GM21737 (cell line): ENCODE measurements around the gene VTN.
A peak's percentile ranks its signal among the peaks of the same experiment; 100 is the strongest.

ENCODE experiments used
- ATAC-seq: cut with Tn5 transposase; IDR thresholded peaks from one replicate; pipeline ENCODE4 v1.9.1; 2021; ENCODE audit warnings: mild to moderate bottlenecking, moderate library complexity; ENCODE audit not compliant: unreplicated experiment

The VTN gene, protein sequence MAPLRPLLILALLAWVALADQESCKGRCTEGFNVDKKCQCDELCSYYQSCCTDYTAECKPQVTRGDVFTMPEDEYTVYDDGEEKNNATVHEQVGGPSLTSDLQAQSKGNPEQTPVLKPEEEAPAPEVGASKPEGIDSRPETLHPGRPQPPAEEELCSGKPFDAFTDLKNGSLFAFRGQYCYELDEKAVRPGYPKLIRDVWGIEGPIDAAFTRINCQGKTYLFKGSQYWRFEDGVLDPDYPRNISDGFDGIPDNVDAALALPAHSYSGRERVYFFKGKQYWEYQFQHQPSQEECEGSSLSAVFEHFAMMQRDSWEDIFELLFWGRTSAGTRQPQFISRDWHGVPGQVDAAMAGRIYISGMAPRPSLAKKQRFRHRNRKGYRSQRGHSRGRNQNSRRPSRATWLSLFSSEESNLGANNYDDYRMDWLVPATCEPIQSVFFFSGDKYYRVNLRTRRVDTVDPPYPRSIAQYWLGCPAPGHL

DNA sequence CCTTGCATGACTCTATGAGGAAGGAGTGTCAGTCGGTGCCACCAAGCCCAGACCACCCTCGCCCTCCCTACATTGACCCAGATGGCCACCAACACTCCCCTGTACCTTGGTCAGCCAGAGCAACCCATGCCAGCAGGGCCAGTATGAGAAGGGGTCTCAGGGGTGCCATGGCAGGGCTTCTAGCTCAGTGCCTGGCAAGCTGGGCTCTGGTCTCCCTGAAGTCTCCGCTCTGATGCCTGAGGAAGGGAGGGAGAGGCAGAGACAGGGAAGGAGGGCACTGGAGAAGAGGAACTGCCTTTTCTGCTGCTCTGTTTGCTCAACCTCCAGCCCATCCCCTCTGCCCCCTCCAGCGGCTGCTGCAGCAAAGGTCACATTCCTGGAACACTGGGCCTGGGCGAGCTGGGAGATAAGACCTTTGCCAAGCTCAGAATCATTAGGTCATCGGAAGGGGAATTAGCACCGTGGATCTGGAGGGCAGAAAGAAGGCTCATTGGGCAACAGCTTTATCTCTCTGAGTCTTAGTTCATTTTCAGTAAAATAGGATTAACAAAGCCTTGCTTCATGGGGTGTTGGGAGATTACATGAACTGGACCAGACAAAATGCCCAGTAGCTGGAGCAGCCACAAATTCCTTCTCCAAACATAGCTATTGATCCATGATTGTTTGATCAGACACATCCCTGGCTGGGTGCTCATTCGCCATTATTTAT is at the start of gene VTN:
TSS of gene VTN (minus strand) at position 273 of the 709 bp plus-strand sequence. CDS start at position 169, 104 bp downstream.
- no peak for ATAC-seq

DNA sequence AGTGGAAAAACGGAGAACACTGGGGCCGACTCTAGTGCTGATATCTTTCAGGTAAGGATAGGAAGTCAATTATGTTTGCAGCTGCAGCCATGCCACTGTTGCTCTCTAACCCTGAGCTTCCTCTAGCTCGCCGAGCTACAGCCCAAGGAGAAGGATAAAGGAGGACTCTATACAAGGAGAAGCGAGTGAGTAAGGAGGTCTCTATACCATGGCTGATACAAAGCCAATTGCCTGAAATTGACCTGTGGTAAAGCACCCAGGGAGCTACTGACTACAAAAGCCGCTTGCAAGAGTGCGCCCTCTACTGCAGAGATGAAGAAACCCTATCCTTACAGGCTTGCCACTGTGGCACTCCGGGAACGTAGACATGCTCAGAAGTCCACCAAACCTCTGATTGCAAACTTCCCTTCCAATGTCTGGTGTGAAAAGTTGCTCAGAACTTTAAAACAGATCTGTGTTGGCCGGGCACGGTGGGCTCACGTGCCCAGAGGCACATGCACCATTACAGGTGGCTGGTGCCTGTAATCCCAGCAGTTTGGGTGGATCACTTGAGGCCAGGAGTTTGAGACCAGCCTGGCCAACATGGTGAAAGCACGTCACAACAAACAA is 46.7 kb upstream of the VTN start:
- no peak for ATAC-seq

DNA sequence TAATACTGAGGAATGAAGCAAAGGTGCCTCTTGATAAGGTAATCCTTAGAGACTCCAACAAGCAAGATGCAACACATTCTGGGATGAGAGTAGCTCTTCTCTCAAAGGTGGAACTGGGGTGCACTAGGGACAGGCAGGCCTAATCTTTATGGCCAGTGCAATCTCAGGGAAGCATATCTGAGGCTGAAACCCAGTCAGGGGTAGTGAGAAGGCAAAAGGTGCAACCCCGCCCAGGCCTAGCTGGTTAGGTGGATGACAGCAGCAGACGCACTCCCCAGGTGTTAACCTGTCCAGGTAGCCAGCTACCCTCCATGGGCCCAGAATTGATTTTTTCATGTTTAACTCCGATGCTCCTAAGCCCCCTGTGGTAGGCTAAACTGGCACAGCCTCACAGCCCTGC is 45.8 kb upstream of the VTN start:
- no peak for ATAC-seq

DNA sequence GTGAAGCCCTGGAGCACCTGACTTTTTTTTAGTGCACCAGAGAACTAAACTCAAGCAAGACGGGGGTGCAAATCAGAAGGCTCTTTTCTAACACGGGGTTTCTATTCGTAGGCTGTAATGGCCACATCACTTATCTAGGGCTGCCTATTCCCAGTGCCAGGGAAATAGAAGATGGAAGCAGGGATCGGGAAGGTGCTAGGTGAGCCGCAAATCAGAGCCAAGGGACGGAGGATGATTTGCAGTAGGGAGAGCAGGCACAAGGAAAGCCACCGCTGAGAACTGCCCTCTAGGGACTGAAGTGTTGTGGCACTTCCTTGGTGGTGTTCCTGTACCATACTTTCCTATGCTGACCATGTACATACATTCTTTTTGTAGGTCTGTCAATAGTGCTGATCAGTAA is 43.7 kb upstream of the VTN start:
- no peak for ATAC-seq

DNA sequence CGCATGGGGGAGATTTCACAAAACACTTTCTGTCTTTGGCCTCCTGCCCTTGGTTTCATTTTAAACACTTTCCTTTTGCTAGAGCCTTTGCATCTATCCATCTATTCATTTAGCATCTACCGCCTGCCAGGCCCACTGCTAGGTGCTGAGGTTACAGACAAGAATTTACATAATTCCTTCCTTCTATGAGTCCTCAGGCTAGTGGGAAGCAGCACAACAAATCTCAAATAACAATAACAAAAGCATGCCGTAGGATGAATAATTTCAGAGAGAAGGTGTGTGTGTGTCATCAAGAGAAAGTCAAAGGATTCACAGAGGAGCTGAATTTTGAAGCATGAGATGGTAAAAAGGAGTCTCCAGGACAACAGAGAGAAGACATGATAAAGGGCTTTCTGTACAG is 42.0 kb upstream of the VTN start:
- ATAC-seq: no peak

DNA sequence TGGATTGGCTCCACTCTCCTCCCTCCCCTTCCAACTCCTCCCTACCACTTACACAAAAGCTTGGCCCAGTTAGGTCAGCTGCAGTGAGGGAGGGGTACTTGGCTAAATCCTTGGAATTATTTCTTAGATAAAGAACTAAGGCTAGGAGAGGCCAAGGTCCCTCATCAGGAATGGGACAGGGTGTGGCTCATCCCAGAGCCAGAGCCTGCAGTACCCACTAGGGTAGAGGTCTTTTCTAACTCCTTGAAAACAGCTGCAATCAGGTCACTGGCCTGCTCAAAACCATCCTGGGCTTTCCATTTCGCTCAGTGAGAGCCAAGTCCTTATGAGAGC is 37.8 kb upstream of the VTN start:
- ATAC-seq: no peak

DNA sequence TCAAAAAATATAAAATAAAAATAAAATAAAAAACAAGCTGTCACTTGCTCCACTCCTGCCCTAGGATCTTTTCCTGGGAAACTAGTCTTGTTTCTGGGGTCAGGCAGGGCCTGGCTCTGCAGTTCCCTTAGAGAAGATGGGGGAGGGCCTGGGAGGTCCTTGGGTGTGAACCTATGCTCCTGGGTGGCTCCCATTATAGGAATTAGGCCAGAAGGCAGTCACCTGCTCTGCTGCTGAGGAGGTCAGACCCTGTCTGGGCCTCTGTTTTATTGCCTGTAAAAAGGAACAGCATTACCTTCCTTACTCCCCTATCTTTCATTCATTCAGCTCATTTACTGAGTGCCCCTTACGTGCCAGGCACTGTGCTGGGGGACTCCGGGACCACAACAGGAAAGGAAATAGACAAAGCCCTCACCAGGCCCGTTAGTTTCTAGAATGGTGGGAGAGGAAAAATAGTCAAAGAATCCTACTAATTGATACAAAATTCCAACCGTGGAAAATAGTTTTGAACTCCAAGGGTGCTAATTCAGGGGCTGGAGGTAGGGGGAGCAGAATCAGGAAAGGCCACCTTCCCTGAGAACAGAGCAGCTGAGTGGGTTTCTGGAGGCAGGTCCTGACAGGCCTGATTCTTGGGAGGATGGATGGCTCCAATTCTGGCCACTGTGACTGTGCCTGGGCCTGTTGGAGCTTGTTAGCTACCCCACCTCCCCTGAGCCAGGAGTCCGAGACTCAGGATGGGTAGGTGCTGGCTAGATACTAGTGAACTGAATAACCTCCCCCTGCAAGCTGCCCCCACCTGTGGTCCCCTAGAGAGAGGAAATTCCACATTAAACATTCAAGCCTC is 37.2 kb upstream of the VTN start:
- no peak for ATAC-seq

DNA sequence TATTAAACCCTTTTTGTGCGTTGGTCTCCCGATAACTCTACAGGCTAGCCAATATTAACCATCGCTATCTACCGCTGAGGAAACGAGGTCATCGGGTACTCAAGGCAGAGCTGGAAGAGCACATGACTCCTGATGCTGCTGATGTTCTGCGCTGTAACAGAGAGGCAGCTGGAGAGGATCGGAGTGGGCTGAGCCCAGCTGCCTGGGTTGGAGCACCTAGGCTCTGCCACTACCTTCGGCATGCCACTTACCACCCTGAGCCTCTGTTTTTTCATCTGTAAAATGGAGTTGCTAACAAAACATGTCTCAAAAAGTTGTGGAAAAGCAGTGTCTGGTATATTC is 36.3 kb upstream of the VTN start:
- ATAC-seq: no peak

DNA sequence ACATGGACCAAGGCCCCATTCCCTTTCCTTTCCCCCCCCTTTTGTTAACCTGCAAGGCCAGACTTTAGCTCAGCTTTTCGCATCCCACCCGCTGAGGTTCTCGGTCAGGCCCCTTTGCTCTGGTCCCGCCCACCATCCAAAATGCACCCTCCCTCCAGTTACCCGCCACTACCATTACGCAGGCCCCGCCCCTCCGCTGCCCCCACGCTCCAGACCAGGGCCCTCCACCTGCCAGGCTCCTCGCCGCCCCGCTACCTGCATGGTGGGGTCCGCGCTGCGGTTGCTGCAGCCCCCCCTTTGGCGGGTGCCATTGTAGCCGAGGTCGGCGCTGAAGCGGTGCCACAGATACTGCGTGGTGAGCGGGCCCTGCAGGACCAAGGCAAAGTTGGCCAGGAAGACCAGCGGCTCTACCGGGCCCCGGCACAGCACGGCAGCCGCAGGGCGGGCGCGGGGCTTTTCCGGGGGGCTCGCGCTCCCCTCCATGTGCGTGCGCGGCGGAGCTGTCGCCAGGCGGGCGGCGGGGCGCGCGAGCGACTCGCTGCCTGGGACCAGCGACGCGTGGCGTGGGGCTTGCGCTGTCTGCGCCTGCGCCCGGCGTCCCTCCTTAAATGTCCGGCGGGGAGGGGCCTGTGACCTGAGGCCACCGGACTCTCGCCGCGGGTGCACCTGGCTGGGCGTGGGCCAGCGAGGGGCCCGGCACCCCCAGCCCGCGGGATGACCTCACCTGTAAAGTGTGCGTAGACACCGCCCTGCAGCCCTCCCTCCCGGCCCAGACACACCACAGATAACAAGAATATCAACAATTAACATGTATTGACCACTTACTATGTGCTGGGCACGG is 35.7 kb upstream of the VTN start, which contains the start of gene SLC46A1:
TSS of gene SLC46A1 (minus strand) at position 581 of the 841 bp plus-strand sequence. CDS start at position 483, 98 bp downstream.
- ATAC-seq: peak; percentile 73

DNA sequence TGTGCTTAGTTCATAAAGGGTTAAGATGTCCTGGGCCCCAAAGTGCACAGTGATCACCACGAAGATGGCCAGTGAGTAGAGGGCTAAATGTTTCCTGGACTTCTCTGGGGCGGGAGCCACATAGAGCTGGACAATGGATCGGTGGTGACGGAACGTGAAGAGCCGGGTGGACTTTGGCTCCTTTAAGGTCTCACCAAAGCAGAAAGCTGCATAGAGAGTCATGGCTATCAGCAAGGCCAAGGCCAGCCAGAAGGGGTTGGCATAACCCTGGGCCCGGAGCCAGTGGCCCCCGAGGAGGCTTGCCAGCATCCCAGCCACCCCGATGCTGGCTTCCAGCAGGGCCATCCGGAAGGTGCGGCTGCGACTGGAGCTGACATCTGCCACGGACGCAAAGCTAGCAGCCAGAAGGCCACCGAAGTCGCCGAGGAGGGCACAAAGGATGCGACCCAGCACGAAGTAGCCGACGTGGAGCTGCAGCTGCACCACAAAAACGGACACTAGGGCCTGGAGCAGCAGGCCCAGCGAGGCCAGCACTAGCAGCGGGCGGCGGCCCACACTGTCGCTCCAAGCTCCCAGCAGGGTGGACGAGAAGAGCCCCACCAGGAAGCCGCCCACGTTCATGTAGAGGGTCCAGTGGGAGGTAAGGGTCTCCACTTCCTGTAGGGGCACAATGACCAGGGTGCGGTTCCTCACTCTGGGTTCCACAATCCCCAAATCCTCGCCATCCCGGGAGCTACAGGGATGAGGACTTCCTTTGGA is 34.9 kb upstream of the VTN start:
- no peak for ATAC-seq

DNA sequence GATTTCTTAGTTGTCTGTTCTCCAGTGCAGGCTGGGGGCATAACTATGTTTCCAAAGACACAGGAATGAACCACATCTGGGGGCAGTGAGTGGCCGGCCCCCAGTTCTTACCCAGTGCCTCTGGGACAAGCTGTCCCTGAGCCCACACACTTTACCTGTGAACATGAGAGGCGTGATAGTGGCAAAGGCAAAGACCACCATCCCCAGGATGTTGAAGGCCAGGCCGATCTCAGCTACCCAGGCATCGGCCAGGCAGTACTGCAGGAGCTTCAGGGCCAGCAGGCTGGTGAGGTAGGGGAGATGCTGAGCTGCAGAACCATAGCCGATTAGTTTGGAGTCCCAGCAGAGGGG is 34.3 kb upstream of the VTN start:
- ATAC-seq: no peak

DNA sequence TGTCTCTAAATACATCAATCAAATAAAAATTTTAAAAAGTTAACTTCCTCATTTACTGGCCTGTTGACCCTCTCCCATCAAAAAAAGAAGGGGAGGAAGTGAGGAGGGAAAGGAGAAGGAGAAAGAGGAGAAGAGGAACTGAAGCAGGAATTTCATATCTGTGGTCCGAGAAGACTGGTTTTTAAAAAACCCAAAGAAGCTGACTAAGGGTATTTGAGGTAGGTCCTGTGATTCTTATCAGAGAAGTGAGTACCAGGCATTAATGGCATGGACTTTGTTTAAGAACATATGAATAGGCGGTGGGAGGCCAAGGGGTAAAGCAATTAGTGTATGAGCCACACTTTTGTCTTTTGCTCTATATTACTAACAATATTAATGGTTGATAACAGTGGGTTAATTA is 33.9 kb upstream of the VTN start:
- no peak for ATAC-seq

DNA sequence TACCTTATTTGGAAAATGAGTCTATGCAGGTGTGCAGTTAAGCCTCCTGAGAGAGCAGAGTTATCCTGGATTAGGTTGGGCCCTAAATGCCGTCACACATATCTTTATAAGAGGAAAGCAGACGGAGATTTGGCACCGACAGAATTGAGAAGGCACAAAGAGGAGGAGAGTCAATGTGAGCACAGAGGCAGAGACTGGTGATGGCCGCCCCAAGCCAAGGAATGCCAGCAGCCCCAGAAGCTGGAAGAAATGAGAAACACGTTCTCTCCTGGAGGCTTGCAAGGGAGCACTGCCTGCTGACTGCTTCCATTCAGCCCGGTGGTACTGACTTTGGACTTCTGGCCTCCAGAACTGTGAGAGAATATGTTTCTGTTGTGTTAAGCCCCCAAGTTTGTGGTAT is 32.7 kb upstream of the VTN start:
- no peak for ATAC-seq

DNA sequence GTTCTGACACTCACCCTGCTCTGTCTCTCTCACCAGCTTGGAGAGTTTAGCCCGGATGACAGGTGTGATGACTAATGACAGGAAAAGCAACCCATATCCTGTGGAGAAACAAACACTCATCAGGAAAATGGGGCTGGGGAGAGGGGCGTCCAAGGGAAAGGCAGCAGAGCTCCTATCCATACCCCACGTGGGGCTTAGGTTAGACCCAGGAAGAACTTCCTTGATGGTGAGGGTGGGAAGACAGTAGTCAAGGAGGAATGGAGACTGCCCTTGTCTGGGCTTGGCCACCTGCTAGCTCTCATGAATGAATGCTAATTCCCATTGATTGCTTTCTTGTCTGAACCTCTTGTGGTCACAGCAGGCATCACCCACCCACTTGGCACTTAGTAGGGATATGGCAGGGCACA is 32.1 kb upstream of the VTN start:
- no peak for ATAC-seq

DNA sequence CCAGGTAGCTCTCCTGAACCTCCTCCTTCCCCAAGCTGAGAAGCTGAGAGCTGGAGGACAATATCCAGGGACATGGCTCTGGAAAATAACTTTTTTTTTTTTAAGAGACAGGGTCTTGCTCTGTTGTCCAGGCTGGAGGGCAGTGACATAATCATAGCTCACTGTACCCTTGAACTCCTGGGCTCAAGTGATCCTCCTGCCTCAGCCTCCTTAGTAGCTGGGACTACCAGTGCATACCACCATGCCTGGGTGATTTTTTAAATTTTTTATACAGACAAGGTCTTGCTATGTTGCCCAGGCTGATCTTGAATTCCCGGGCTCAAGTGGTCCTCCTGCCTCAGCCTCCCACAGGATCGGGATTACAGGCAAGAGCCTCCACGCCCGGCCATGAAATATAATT is 29.7 kb upstream of the VTN start:
- no peak for ATAC-seq

DNA sequence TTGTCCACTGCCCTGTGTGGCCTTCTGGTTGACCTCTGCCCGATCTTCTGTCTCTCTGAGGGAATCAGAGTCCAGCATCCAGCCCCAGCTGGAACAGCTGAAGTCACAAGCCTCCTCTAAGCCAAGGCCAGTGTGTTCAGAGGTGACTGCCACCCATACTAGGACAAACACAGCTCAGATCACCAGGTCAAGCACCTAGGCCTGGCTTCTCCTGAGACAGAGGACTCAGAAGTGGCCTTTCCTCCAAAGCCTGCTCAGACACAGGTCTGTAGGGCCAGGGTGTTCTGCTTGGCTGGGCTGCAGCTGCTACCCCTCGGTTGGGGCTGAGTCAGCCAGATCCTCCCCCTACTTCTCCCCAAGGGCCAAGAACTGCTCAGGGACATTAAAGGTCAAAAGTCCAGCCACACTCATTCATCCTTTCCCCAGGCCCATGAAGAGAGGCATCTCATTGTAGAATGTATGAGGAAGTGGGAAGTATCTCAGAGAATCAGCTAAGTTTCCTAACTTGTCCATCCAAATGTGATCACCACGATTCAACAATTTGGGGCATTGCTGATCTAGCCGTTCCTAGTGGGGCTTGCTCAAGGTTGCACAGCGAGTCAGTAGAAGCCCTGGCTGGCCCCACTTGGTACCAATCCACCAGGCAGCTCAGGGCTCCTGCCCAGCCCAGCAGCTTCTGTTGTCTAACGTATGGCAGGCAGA is 28.3 kb upstream of the VTN start:
- ATAC-seq: no peak

DNA sequence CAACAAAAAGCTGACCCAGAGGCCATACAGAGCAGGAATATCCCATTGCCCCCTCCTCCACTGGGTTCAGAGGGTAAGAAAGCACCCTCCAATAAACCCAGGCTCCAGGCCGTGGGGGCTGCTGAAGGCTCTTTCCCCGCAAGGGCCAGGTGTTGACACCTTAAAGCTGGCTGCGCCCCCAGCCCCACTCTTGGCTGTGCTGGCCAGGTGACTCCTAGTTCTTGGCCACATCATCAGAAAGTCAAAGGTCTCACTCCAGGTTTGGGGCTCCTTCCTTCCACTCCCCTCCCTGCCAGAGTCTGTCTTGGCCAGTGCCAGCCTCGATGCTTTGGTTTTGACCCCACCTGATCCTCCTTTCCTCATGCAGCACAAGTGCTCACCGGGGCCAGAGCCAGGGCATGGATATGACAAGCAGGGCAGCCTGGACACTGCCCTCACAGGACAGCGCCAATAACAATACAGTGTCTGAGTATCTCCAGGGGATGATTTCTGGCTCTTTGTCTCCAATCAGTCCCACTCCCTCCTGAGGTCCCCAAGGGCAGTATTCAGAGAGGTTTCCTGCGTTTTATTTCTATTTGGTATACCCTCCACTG is 27.7 kb upstream of the VTN start:
- no peak for ATAC-seq

DNA sequence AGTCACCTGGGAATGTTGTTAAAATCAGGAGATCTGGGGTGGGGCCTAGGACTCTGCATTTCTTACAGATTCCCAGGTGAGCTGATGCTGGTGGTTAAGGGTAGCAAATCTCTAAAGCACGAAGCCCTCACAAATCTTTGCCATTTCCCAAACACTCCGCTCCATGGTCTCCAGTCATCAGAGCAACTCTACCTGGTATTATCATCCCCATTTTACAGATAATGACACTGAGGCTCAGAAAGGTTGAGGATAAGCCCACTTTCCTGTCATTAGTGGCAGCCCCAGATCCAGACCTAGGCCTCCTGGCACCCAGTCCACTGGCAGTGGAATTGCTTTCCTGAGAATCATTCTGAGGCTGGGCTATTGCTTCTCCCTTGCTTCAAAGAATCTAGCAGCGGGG is 27.2 kb upstream of the VTN start:
- ATAC-seq: no peak
